ENCODE results near the gene CST7.
"Not testable (repeated sequence)": the region's sequence is repeated elsewhere in the genome, so short reads cannot be mapped to it uniquely, and the experiment has no call there.

CST7 gene

GRCh38 chr20:24943731-24944130 lies 5.3 kb upstream of the CST7 start:
- no peaks in the 10 kb centered on the region for H3K36me3 ChIP-seq (ENCODE audit: insufficient read depth, low read length)
- no peak overlapping the region for H3K4me3 ChIP-seq (ENCODE audit: low read depth in 1 of 2, low read length in 2 of 2)
- H3K4me1 ChIP-seq (ENCODE audit: insufficient read depth, low read length): peaks cover 3% of the 10 kb centered on the region
- peaks cover 15% of the 10 kb centered on the region for H3K9me3 ChIP-seq (ENCODE audit: insufficient read depth, low read length, severe bottlenecking)
- no peak overlapping the region for H3K4me2 ChIP-seq (ENCODE audit: insufficient read depth, low read length)
- DNase-seq (no peak), ATAC-seq (ENCODE audit: insufficient read depth, low read depth) (no peak)
- no peak overlapping the region for H3K27ac ChIP-seq (ENCODE audit: low read length)
- no peaks in the 10 kb centered on the region for H3K79me2 ChIP-seq (ENCODE audit: insufficient read depth, low read length)
- no peaks in the 10 kb centered on the region for H4K20me1 ChIP-seq (ENCODE audit: insufficient read depth, low read length)
- H3K27me3 ChIP-seq (ENCODE audit: insufficient read depth, low read length, poor library complexity): no peaks in the 10 kb centered on the region
- H2AFZ ChIP-seq (ENCODE audit: low read depth, low read length): no peak overlapping the region
- TF ChIP-seq CTCF (IDR thresholded peaks at IDR 0.05; ENCODE audit: borderline replicate concordance, extremely low read depth, low read length, poor library complexity, severe bottlenecking) (no peak), EZH2 (IDR thresholded peaks at IDR 0.05; ENCODE audit: borderline replicate concordance, low read depth, low read length, severe bottlenecking) (no peak)
- no peak overlapping the region for H3K9ac ChIP-seq (ENCODE audit: low read depth, low read length)

- H3K36me3 ChIP-seq (ENCODE audit: insufficient read depth, low read length); H4K20me1 ChIP-seq (ENCODE audit: insufficient read depth, low read length); ATAC-seq (ENCODE audit: insufficient read depth, low read depth); DNase-seq; H3K9me3 ChIP-seq (ENCODE audit: insufficient read depth, low read length, severe bottlenecking); H3K4me3 ChIP-seq (ENCODE audit: low read depth in 1 of 2, low read length in 2 of 2); H3K9ac ChIP-seq (ENCODE audit: low read depth, low read length); H3K27ac ChIP-seq (ENCODE audit: low read length); H3K79me2 ChIP-seq (ENCODE audit: insufficient read depth, low read length); H3K4me2 ChIP-seq (ENCODE audit: insufficient read depth, low read length); H3K27me3 ChIP-seq (ENCODE audit: insufficient read depth, low read length, poor library complexity); H2AFZ ChIP-seq (ENCODE audit: low read depth, low read length): not testable (repeated sequence)
- H3K4me1 ChIP-seq (ENCODE audit: insufficient read depth, low read length): peaks cover 15% of the 10 kb centered on the region
Observed at GRCh38 chr20:24946376-24946775, 2.7 kb upstream of the CST7 start.

- not testable (repeated sequence) for H3K27me3 ChIP-seq (ENCODE audit: insufficient read depth, low read length, poor library complexity); H3K79me2 ChIP-seq (ENCODE audit: insufficient read depth, low read length); H3K36me3 ChIP-seq (ENCODE audit: insufficient read depth, low read length); H3K4me3 ChIP-seq (ENCODE audit: low read depth in 1 of 2, low read length in 2 of 2); H3K9me3 ChIP-seq (ENCODE audit: insufficient read depth, low read length, severe bottlenecking); H3K9ac ChIP-seq (ENCODE audit: low read depth, low read length); H4K20me1 ChIP-seq (ENCODE audit: insufficient read depth, low read length); DNase-seq
- H3K4me2 ChIP-seq (ENCODE audit: insufficient read depth, low read length): peak overlapping the region; percentile 50; the same call in 1 of the 2 replicates
- H2AFZ ChIP-seq (ENCODE audit: low read depth, low read length): 0 out of 2 replicates have a peak overlapping the region, but pooled peaks have one; percentile 0
- peaks cover 15% of the 10 kb centered on the region for H3K4me1 ChIP-seq (ENCODE audit: insufficient read depth, low read length)
- peak; percentile 6; the same call in 1 of the 3 replicates for ATAC-seq (ENCODE audit: insufficient read depth, low read depth)
- peak overlapping the region; percentile 68 for H3K27ac ChIP-seq (ENCODE audit: low read length)
Observed at GRCh38 chr20:24948396-24948938, 602 bp upstream of the CST7 start.

- ATAC-seq (ENCODE audit: insufficient read depth, low read depth): no peak
- Histone ChIP-seq H3K4me1 (ENCODE audit: insufficient read depth, low read length) (peaks cover 24% of the 10 kb centered on the region), H3K4me2 (ENCODE audit: insufficient read depth, low read length) (no peak overlapping the region), H3K27me3 (ENCODE audit: insufficient read depth, low read length, poor library complexity) (no peaks in the 10 kb centered on the region), H3K4me3 (ENCODE audit: low read depth in 1 of 2, low read length in 2 of 2) (no peak overlapping the region), H3K27ac (ENCODE audit: low read length) (peak overlapping the region; percentile 75), H3K9ac (ENCODE audit: low read depth, low read length) (peak overlapping the region; percentile 16; the same call in 1 of the 2 replicates), H3K79me2 (ENCODE audit: insufficient read depth, low read length) (no peaks in the 10 kb centered on the region), H2AFZ (ENCODE audit: low read depth, low read length) (no peak overlapping the region), H3K9me3 (ENCODE audit: insufficient read depth, low read length, severe bottlenecking) (peaks cover 2% of the 10 kb centered on the region), H4K20me1 (ENCODE audit: insufficient read depth, low read length) (no peaks in the 10 kb centered on the region; the same call in 1 of the 2 replicates), H3K36me3 (ENCODE audit: insufficient read depth, low read length) (peaks cover 6% of the 10 kb centered on the region; the same call in 1 of the 2 replicates)
- no peak for DNase-seq
- TF ChIP-seq CTCF (IDR thresholded peaks at IDR 0.05; ENCODE audit: borderline replicate concordance, extremely low read depth, low read length, poor library complexity, severe bottlenecking) (no peak), EZH2 (IDR thresholded peaks at IDR 0.05; ENCODE audit: borderline replicate concordance, low read depth, low read length, severe bottlenecking) (no peak)
Observed at GRCh38 chr20:24949756-24950127, 673 bp downstream of the CST7 start.

Measured in DND-41 (cell line).